ENCODE results near the gene GSK3B.
A peak's percentile ranks its signal among the peaks of the same experiment; 100 is the strongest.
"Not testable (repeated sequence)": the region's sequence is repeated elsewhere in the genome, so short reads cannot be mapped to it uniquely, and the experiment has no call there.

Gene GSK3B

GRCh38 chr3:119937229-119937628 is 157.0 kb downstream of the GSK3B start:
- DNase-seq (ENCODE audit: low spot score): no peak

GRCh38 chr3:119934249-119934648 is 160.0 kb downstream of the GSK3B start:
- no peak for DNase-seq (ENCODE audit: low spot score)

- no peak for DNase-seq (ENCODE audit: low spot score)
Observed at GRCh38 chr3:119933207-119933606, 161.0 kb downstream of the GSK3B start.

GRCh38 chr3:119930286-119930685 is 164.0 kb downstream of the GSK3B start:
- DNase-seq (ENCODE audit: low spot score): no peak

GRCh38 chr3:119927190-119927589 is 167.1 kb downstream of the GSK3B start:
- DNase-seq (ENCODE audit: low spot score): no peak

GRCh38 chr3:119924111-119925094 is 169.8 kb downstream of the GSK3B start:
- DNase-seq (ENCODE audit: low spot score): no peak

- DNase-seq (ENCODE audit: low spot score): no peak
Observed at GRCh38 chr3:119918992-119919933, 175.0 kb downstream of the GSK3B start.

GRCh38 chr3:119913021-119913420 is 181.2 kb downstream of the GSK3B start:
- DNase-seq (ENCODE audit: low spot score): no peak

GRCh38 chr3:119912220-119912619 is 182.0 kb downstream of the GSK3B start:
- no peak for DNase-seq (ENCODE audit: low spot score)

GRCh38 chr3:119911748-119912147 is 182.5 kb downstream of the GSK3B start:
- no peak for DNase-seq (ENCODE audit: low spot score)

GRCh38 chr3:119902061-119902460 is 192.2 kb downstream of the GSK3B start:
- DNase-seq (ENCODE audit: low spot score): no peak

- no peak for DNase-seq (ENCODE audit: low spot score)
Observed at GRCh38 chr3:119901148-119901547, 193.1 kb downstream of the GSK3B start.

GRCh38 chr3:119899192-119899511 is 195.1 kb downstream of the GSK3B start:
- no peak for DNase-seq (ENCODE audit: low spot score)

GRCh38 chr3:119898478-119899191 is 195.6 kb downstream of the GSK3B start:
- peak; percentile 15 for DNase-seq (ENCODE audit: low spot score)

- no peak for DNase-seq (ENCODE audit: low spot score)
Observed at GRCh38 chr3:119894195-119894594, 200.1 kb downstream of the GSK3B start.

- DNase-seq (ENCODE audit: low spot score): no peak
Observed at GRCh38 chr3:119893769-119894168, 200.5 kb downstream of the GSK3B start.

GRCh38 chr3:119891944-119892721 is 202.1 kb downstream of the GSK3B start:
- peak; percentile 63 for DNase-seq (ENCODE audit: low spot score)

- not testable (repeated sequence) for DNase-seq (ENCODE audit: low spot score)
Observed at GRCh38 chr3:119888681-119889080, 205.6 kb downstream of the GSK3B start.

GRCh38 chr3:119885746-119886530 is 208.3 kb downstream of the GSK3B start:
- DNase-seq (ENCODE audit: low spot score): no peak

- DNase-seq (ENCODE audit: low spot score): no peak
Observed at GRCh38 chr3:119884161-119884557, 210.1 kb downstream of the GSK3B start.
